HG03097 (cell line): ENCODE measurements around the gene HTR3C.
"Not testable (repeated sequence)": the region's sequence is repeated elsewhere in the genome, so short reads cannot be mapped to it uniquely, and the experiment has no call there.

ENCODE experiments used
- ATAC-seq: cut with Tn5 transposase; IDR thresholded peaks from one replicate; pipeline ENCODE4 v1.9.1; 2021; ENCODE audit not compliant: unreplicated experiment, low FRiP score

The HTR3C gene

GRCh38 chr3:184029443-184029842 lies 23.4 kb upstream of the HTR3C start:
- no peak for ATAC-seq

GRCh38 chr3:184030536-184030935 lies 22.3 kb upstream of the HTR3C start:
- no peak for ATAC-seq

GRCh38 chr3:184031187-184031792 lies 21.6 kb upstream of the HTR3C start, which contains the start of gene HTR3D:
TSS of gene HTR3D (plus strand) at chr3:184031742. CDS start at chr3:184031742, 0 bp downstream.
- no peak for ATAC-seq

- ATAC-seq, result no peak
Observed at GRCh38 chr3:184037816-184038215, 15.0 kb upstream of the HTR3C start.

- not testable (repeated sequence) for ATAC-seq
Observed at GRCh38 chr3:184038307-184038706, 14.5 kb upstream of the HTR3C start.

- no peak for ATAC-seq
Observed at GRCh38 chr3:184039414-184039813, 13.4 kb upstream of the HTR3C start.

GRCh38 chr3:184040010-184040409 lies 12.8 kb upstream of the HTR3C start:
- ATAC-seq, result no peak

- no peak for ATAC-seq
Observed at GRCh38 chr3:184042617-184043016, 10.2 kb upstream of the HTR3C start.

GRCh38 chr3:184045995-184046394 lies 6.9 kb upstream of the HTR3C start:
- no peak for ATAC-seq

GRCh38 chr3:184050217-184050847 lies 2.5 kb upstream of the HTR3C start:
- no peak for ATAC-seq

- ATAC-seq, result no peak
Observed at GRCh38 chr3:184058029-184058428, 5.2 kb downstream of the HTR3C start.

GRCh38 chr3:184059424-184059823 lies 6.6 kb downstream of the HTR3C start:
- no peak for ATAC-seq

GRCh38 chr3:184062637-184063036 lies 9.8 kb downstream of the HTR3C start:
- ATAC-seq, result no peak

- ATAC-seq, result no peak
Observed at GRCh38 chr3:184066211-184066610, 13.4 kb downstream of the HTR3C start.

- no peak for ATAC-seq
Observed at GRCh38 chr3:184067573-184068055, 14.8 kb downstream of the HTR3C start.

GRCh38 chr3:184068344-184068743 lies 15.5 kb downstream of the HTR3C start:
- no peak for ATAC-seq

GRCh38 chr3:184071142-184071541 lies 18.3 kb downstream of the HTR3C start:
- not testable (repeated sequence) for ATAC-seq

- ATAC-seq, result no peak
Observed at GRCh38 chr3:184073621-184074020, 20.8 kb downstream of the HTR3C start.

- no peak for ATAC-seq
Observed at GRCh38 chr3:184075901-184076300, 23.1 kb downstream of the HTR3C start.

- ATAC-seq, result no peak
Observed at GRCh38 chr3:184077881-184078280, 25.0 kb downstream of the HTR3C start.

GRCh38 chr3:184078851-184079250 lies 26.0 kb downstream of the HTR3C start:
- no peak for ATAC-seq

GRCh38 chr3:184081116-184081830 lies 28.4 kb downstream of the HTR3C start:
- ATAC-seq, result no peak
